Body of pancreas (tissue), 4 donors: Measurements from ENCODE around the gene SCRN2.

ENCODE experiments used
- POLR2A ChIP-seq, 3 donors: fragments of 450-650 bp; IDR thresholded peaks; one replicate each; pipeline ENCODE4 v1.6.1; 2016; ENCODE audit warnings: antibody characterized with exemption in 3 of 3, mild to moderate bottlenecking in 2 of 3
- TF ChIP-seq, protein P1 (sequence below), 7 experiments: fragments of 450-650 bp in 4 of 7; fragments of 200-600 bp in 3 of 7; sonication (generic) in 3 of 7; IDR thresholded peaks; one replicate each; pipeline ENCODE4 v1.5.1; 2016 to 2019; ENCODE audit warnings: antibody characterized with exemption in 7 of 7

DNA sequence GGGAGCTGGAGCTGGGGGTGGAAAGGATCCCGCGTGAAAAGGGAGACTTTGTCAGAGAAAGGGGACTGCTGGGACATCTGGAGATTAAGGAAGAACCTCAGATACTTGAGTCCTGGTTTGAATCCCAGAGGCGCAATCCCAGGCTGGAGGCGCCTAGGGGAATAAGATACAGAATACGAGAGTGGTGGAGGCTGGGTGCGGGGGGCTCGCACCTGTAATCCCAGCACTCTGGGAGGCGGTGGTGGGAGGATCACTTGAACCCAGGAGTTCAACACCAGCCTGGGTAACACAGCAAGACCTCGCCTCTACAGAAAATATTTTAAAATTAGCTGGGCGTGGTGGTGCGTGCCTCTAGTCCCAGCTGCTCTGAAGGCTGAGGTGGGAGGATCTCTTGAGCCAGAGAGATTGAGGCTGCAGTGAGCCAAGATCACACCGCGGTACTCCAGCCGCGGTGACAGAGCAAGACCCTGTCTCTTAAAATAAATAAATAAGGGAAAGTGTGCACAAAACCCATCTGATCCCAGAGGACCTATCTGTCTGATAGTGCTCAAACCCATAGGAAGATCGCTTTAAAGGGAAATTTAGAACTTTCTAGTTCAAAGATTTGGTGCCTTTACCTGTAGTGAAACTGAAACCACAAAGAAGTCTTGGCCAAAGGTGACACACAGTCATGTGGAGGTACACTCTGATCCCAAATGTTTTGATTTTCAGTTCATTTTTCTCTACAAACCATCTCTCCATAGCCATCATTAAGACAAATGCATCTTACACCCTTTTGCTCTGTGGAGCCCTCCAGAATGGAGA lies 617 bp upstream of the SCRN2 start:
- TF ChIP-seq, protein P1, sequence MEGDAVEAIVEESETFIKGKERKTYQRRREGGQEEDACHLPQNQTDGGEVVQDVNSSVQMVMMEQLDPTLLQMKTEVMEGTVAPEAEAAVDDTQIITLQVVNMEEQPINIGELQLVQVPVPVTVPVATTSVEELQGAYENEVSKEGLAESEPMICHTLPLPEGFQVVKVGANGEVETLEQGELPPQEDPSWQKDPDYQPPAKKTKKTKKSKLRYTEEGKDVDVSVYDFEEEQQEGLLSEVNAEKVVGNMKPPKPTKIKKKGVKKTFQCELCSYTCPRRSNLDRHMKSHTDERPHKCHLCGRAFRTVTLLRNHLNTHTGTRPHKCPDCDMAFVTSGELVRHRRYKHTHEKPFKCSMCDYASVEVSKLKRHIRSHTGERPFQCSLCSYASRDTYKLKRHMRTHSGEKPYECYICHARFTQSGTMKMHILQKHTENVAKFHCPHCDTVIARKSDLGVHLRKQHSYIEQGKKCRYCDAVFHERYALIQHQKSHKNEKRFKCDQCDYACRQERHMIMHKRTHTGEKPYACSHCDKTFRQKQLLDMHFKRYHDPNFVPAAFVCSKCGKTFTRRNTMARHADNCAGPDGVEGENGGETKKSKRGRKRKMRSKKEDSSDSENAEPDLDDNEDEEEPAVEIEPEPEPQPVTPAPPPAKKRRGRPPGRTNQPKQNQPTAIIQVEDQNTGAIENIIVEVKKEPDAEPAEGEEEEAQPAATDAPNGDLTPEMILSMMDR (IDR thresholded peaks at IDR 0.05) = no peak
- no peak for TF ChIP-seq POLR2A (IDR thresholded peaks at IDR 0.05)
